HG03469 (cell line): ENCODE measurements around the gene MCF2.

Source experiments
- ATAC-seq: cut with Tn5 transposase; IDR thresholded peaks from one replicate; pipeline ENCODE4 v1.9.1; 2021; ENCODE audit warnings: mild to moderate bottlenecking, moderate library complexity, moderate number of reproducible peaks; ENCODE audit not compliant: unreplicated experiment

The MCF2 gene

GRCh38 chrX:139596068-139596467 lies 111.9 kb downstream of the MCF2 start:
- no peak for ATAC-seq

- ATAC-seq, result no peak
Measured at GRCh38 chrX:139585613-139586012, 122.4 kb downstream of the MCF2 start.

GRCh38 chrX:139581068-139581467 lies 126.9 kb downstream of the MCF2 start:
- no peak for ATAC-seq

GRCh38 chrX:139566981-139567380 lies 141.0 kb downstream of the MCF2 start:
- ATAC-seq, result no peak

- ATAC-seq, result no peak
Measured at GRCh38 chrX:139563251-139563650, 144.7 kb downstream of the MCF2 start.

GRCh38 chrX:139560221-139560620 lies 147.7 kb downstream of the MCF2 start:
- no peak for ATAC-seq

GRCh38 chrX:139559383-139560042 lies 148.5 kb downstream of the MCF2 start:
- ATAC-seq, result peak; percentile 52

- ATAC-seq, result no peak
Measured at GRCh38 chrX:139554991-139555675, 152.8 kb downstream of the MCF2 start.

- ATAC-seq, result peak; percentile 17
Measured at GRCh38 chrX:139554376-139554775, 153.6 kb downstream of the MCF2 start.

- no peak for ATAC-seq
Measured at GRCh38 chrX:139544591-139544990, 163.4 kb downstream of the MCF2 start.

GRCh38 chrX:139543920-139544319 lies 164.0 kb downstream of the MCF2 start:
- no peak for ATAC-seq

- ATAC-seq, result no peak
Measured at GRCh38 chrX:139542652-139543051, 165.3 kb downstream of the MCF2 start.

- peak; percentile 87 for ATAC-seq
Measured at GRCh38 chrX:139538907-139539790, 168.8 kb downstream of the MCF2 start.

- no peak for ATAC-seq
Measured at GRCh38 chrX:139533444-139533843, 174.5 kb downstream of the MCF2 start.

- no peak for ATAC-seq
Measured at GRCh38 chrX:139532834-139533233, 175.1 kb downstream of the MCF2 start.
